ENCODE data around the gene CTR9. TPM values are rescaled to one million over a fixed set of nuclear protein-coding genes. Genes with fewer than 3 reads are reported as not detected.

CTR9 gene
- total and polyA plus RNA-seq, 2 of the 8 experiments (the other 6 are each of a cell fraction or from before 2014, with no cell fraction given): 6.1 to 37.7 TPM

GRCh38 chr11:10807493-10808234 lies 56.6 kb downstream of the CTR9 start:
- Histone ChIP-seq H2AFZ (ENCODE audit: low read length) (no peak overlapping the region), H3K79me1 (ENCODE audit: low read depth, low read length) (peaks cover 4% of the 10 kb centered on the region), H2BK15ac (ENCODE audit: low read length) (no peak overlapping the region), H3K14ac (ENCODE audit: insufficient read length) (peak overlapping the region; percentile 99), H3K27ac (ENCODE audit: low read depth, low read length) (peak overlapping the region; percentile 96), H2BK5ac (ENCODE audit: low read depth, low read length) (peak overlapping the region; percentile 99), H3K23me2 (ENCODE audit: low read depth, low read length) (peaks cover 7% of the 10 kb centered on the region), H3K56ac (replicated peaks; ENCODE audit: insufficient read length, low read depth, low read length) (peak overlapping the region; percentile 90), H2BK12ac (ENCODE audit: low read depth, low read length) (no peak overlapping the region), H3K23ac (ENCODE audit: insufficient read length) (no peak overlapping the region), H4K20me1 (replicated peaks in 1 of 2; ENCODE audit: control insufficient read depth in 1 of 2, insufficient read depth in 2 of 2, low read length in 2 of 2) (peaks cover 3 to 4% of the 10 kb centered on the region in 2 experiments), H4K91ac (replicated peaks; ENCODE audit: insufficient read length, low read length) (peak overlapping the region; percentile 99), H3K9me3 (ENCODE audit: insufficient read depth in 2 of 2, low read depth in 1 of 2, low read length in 1 of 2) (no peaks in the 10 kb centered on the region), H2BK20ac (ENCODE audit: low read length) (no peak overlapping the region), H3K79me2 (ENCODE audit: control insufficient read depth in 1 of 2, insufficient read depth in 2 of 2, low read length in 2 of 2) (peaks cover 13 to 37% of the 10 kb centered on the region in 2 experiments), H3K4ac (replicated peaks; ENCODE audit: insufficient read length, low read depth, low read length) (peak overlapping the region; percentile 99), H3K4me1 (replicated peaks in 1 of 4; ENCODE audit: control insufficient read depth in 3 of 4, insufficient read depth in 4 of 4, low read length in 3 of 4) (peaks cover 0 to 5% (median 2%) of the 10 kb centered on the region in 4 experiments; a peak in 4 of 7 replicates), H3K27me3 (replicated peaks in 1 of 4; ENCODE audit: control insufficient read depth in 3 of 4, extremely low read depth in 1 of 4, insufficient read depth in 3 of 4, low read length in 3 of 4) (no peaks in the 10 kb centered on the region), H3K36me3 (ENCODE audit: control insufficient read depth in 2 of 4, insufficient read depth in 4 of 4, low read length in 3 of 4) (peaks cover 40 to 51% (median 43%) of the 10 kb centered on the region in 4 experiments), H4K8ac (ENCODE audit: extremely low read depth, insufficient read depth, low read length) (peak overlapping the region; percentile 99; the same call in 1 of the 2 replicates), H2AK5ac (ENCODE audit: low read depth, low read length) (0 out of 2 replicates have a peak overlapping the region, but pooled peaks have one; percentile 99), H2BK120ac (replicated peaks; ENCODE audit: low read depth, low read length) (no peak overlapping the region), H3K9ac (replicated peaks in 1 of 4; ENCODE audit: extremely low read depth in 1 of 4, low read depth in 3 of 4, low read length in 3 of 4) (peak overlapping the region; percentile 99 to 100 (median 99)), H3K4me2 (ENCODE audit: insufficient read depth in 1 of 2, low read depth in 2 of 2, low read length in 2 of 2) (peak overlapping the region; percentile 75 to 89), H3K4me3 (ENCODE audit: extremely low read depth in 1 of 4, insufficient read depth in 2 of 4, low read depth in 3 of 4, low read length in 4 of 4) (peak overlapping the region; percentile 90 to 97 (median 94)), H3K18ac (ENCODE audit: extremely low read depth, low read length) (peak overlapping the region; percentile 99), H4K5ac (ENCODE audit: insufficient read length, low read depth, low read length) (peak overlapping the region; percentile 99)
- CTCF ChIA-PET (ENCODE audit: partially characterized antibody): interaction anchor here (0.8 to 1.2 kb wide), 2 partner anchors 16 to 71 kb away, joined by 3 read pairs; no protein-coding TSS in a partner anchor
- no peak for TF ChIP-seq EP300 (IDR thresholded peaks at IDR 0.05; ENCODE audit: borderline replicate concordance in 1 of 2, low read depth in 2 of 2, low read length in 2 of 2)
- no peak for TF ChIP-seq KDM4A (IDR thresholded peaks at IDR 0.05; ENCODE audit: low read depth, low read length, severe bottlenecking)
- peak in 1 of 2 experiments; percentile 45; a peak in 1 of 3 replicates for TF ChIP-seq POLR2A (IDR thresholded peaks at IDR 0.05; ENCODE audit: control extremely low read depth in 1 of 2, low read depth in 2 of 2, low read length in 2 of 2)
- peak; percentile 26 to 34; a peak in 1 of 4 replicates for TF ChIP-seq SIN3A (conservative IDR thresholded peaks at IDR 0.05 in 1 of 2, IDR thresholded peaks at IDR 0.05 in 1 of 2; ENCODE audit: low read depth in 1 of 2, low read length in 2 of 2)
- no peak for TF ChIP-seq CHD1 (IDR thresholded peaks at IDR 0.05; ENCODE audit: low read depth, low read length)
- FAIRE-seq (no peak), DNase-seq (ENCODE audit: low read depth in 1 of 2, low spot score in 2 of 2) (peak in 1 of 2 experiments; percentile 56)
- POLR2A ChIA-PET (ENCODE audit: partially characterized antibody): interaction anchor here (0.5 to 28.5 kb wide), 23 partner anchors 4 to 898 kb away, joined by 3 to 595 read pairs (median 9); partner anchors contain the start of genes EIF4G2 and ZBED5
- WGBS, 2 experiments (ENCODE audit: extremely low coverage in 1 of 2, insufficient coverage in 1 of 2, insufficient read length in 1 of 2, insufficient replicate concordance in 2 of 2, low coverage in 1 of 2, low lambda C conversion rate in 2 of 2, missing lambda C conversion rate in 1 of 2): 4% methylated on average over 23 of the region's 39 CpGs; no CpG with 5 or more reads in 1 of the 2 experiments

Data from H1 (cell line).